Endothelial cell of umbilical vein (primary cell): ENCODE measurements around the gene ATP5PD. TPM values are rescaled to one million over a fixed set of nuclear protein-coding genes. Genes with fewer than 3 reads are reported as not detected.

ENCODE experiments used
- BruUV-seq: library from RNA; stranded (reverse); fragments of 400-500 nt; replicated peaks from 2 replicates; lab custom pipeline; 2021; lab: Mats Ljungman, UMichigan
- CTCF ChIA-PET: fragments of 300-600, 350-600 bp; sonication (Branson Sonifier 250); formaldehyde crosslinking; loops from one replicate; lab custom pipeline; 2021; ENCODE audit warnings: antibody characterized with exemption, inconsistent platforms; lab: Charles Lee
- POLR2A ChIA-PET: fragments of 300-600, 350-600 bp; sonication (Branson Sonifier 250); formaldehyde crosslinking; loops from one replicate; lab custom pipeline; 2021; ENCODE audit warnings: antibody characterized with exemption, inconsistent platforms; lab: Charles Lee
- DNase-seq: peaks from one replicate; pipeline ENCODE4 v3.0.0-alpha.2; 2011; ENCODE audit warnings: low read depth, low spot score
- FAIRE-seq: peaks from 2 replicates; lab custom pipeline; 2011; peaks lifted over from hg19 to GRCh38; lab: Jason Lieb, UNC
- H2AFZ ChIP-seq: 2 replicates; pipeline ENCODE4 v1.6.0; 2012; ENCODE audit warnings: low read depth, low read length, control low read depth, inconsistent platforms
- H3K27ac ChIP-seq: 2 replicates; pipeline ENCODE4 v1.5.1; 2011; ENCODE audit warnings: low read depth, mild to moderate bottlenecking, control low read depth, low read length, moderate library complexity; ENCODE audit not compliant: insufficient read depth
- H3K27me3 ChIP-seq, 2 experiments: 2 replicates each; pipeline versions ENCODE4 v1.6.0 to v1.6.1; 2011; ENCODE audit warnings: low read length in 2 of 2, mixed read lengths in 1 of 2; ENCODE audit not compliant: control insufficient read depth in 2 of 2, insufficient read depth in 2 of 2
- H3K36me3 ChIP-seq, 2 experiments: 2 replicates in 1 of 2; 3 replicates in 1 of 2; pipeline ENCODE4 v1.5.1; 2011; ENCODE audit warnings: low read length in 2 of 2, mild to moderate bottlenecking in 1 of 2, moderate library complexity in 1 of 2; ENCODE audit not compliant: control insufficient read depth in 2 of 2, insufficient read depth in 2 of 2; ENCODE audit errors: extremely low read depth in 1 of 2
- H3K4me1 ChIP-seq: 3 replicates; pipeline ENCODE4 v1.5.1; 2011; ENCODE audit warnings: mild to moderate bottlenecking, low read length; ENCODE audit not compliant: control insufficient read depth, insufficient read depth; ENCODE audit errors: extremely low read depth
- H3K4me2 ChIP-seq: 2 replicates; pipeline ENCODE4 v1.6.1; 2011; ENCODE audit warnings: low read length, control low read depth, mixed read lengths; ENCODE audit not compliant: insufficient read depth
- H3K4me3 ChIP-seq, 3 experiments: fragments of 200-600 bp in 1 of 3; sonication (generic), shearing (Covaris generic) in 1 of 3; replicated peaks in 1 of 3; 2 replicates each; pipeline ENCODE4 v1.5.1; 2011 to 2016; ENCODE audit warnings: control low read depth in 3 of 3, low read length in 3 of 3, mild to moderate bottlenecking in 2 of 3, inconsistent platforms in 1 of 3, low read depth in 1 of 3, moderate library complexity in 1 of 3; ENCODE audit not compliant: insufficient read depth in 1 of 3
- H3K79me2 ChIP-seq: 2 replicates; pipeline ENCODE4 v1.6.0; 2012; ENCODE audit warnings: low read length, inconsistent platforms; ENCODE audit not compliant: control insufficient read depth, insufficient read depth
- H3K9ac ChIP-seq: replicated peaks from 2 replicates; pipeline ENCODE3; 2011; ENCODE audit warnings: low read length, control low read depth; ENCODE audit not compliant: insufficient read depth; ENCODE audit errors: extremely low read depth
- H3K9me1 ChIP-seq: replicated peaks from 3 replicates; pipeline ENCODE4 v1.6.0; 2011; ENCODE audit warnings: mild to moderate bottlenecking, low read length; ENCODE audit not compliant: control insufficient read depth, insufficient read depth; ENCODE audit errors: extremely low read depth
- H3K9me3 ChIP-seq: replicated peaks from 2 replicates; pipeline ENCODE4 v1.5.1; 2012; ENCODE audit warnings: low read length, inconsistent platforms; ENCODE audit not compliant: control insufficient read depth, insufficient read depth
- H4K20me1 ChIP-seq: replicated peaks from 2 replicates; pipeline ENCODE3; 2011; ENCODE audit warnings: mild to moderate bottlenecking, low read length; ENCODE audit not compliant: control insufficient read depth, insufficient read depth; ENCODE audit errors: extremely low read depth
- EZH2 ChIP-seq: IDR thresholded peaks from 2 replicates; pipeline ENCODE4 v1.6.1; 2012; ENCODE audit warnings: borderline replicate concordance, low read depth, mild to moderate bottlenecking, moderate library complexity, low read length, inconsistent platforms; ENCODE audit not compliant: severe bottlenecking
- FOS ChIP-seq: IDR thresholded peaks from 2 replicates; pipeline ENCODE4 v1.6.1; 2011; ENCODE audit warnings: mild to moderate bottlenecking, low read length, moderate library complexity, borderline replicate concordance; ENCODE audit not compliant: insufficient read depth
- GATA2 ChIP-seq: IDR thresholded peaks from 2 replicates; pipeline ENCODE4 v1.7.0; 2011; ENCODE audit warnings: low read depth, mild to moderate bottlenecking, moderate library complexity, mixed read lengths, low read length; ENCODE audit not compliant: insufficient read length, insufficient read depth
- JUN ChIP-seq: IDR thresholded peaks from 2 replicates; pipeline ENCODE4 v1.6.1; 2011; ENCODE audit warnings: borderline replicate concordance, low read depth; ENCODE audit not compliant: insufficient read length, insufficient read depth
- MYC ChIP-seq: IDR thresholded peaks from one replicate; pipeline ENCODE4 v1.6.1; 2011; ENCODE audit warnings: mild to moderate bottlenecking, low read depth, low read length
- POLR2A ChIP-seq: IDR thresholded peaks from 2 replicates; pipeline ENCODE4 v1.6.1; 2012; ENCODE audit warnings: low read depth, mild to moderate bottlenecking, control low read depth, low read length
- POLR2AphosphoS5 ChIP-seq: IDR thresholded peaks from 2 replicates; pipeline ENCODE4 v1.6.1; 2012; ENCODE audit warnings: low read depth, mild to moderate bottlenecking, control low read depth, low read length, moderate library complexity; ENCODE audit not compliant: insufficient read depth
- dilution Hi-C: fragments of 300-500 bp; cut with MboI; formaldehyde crosslinking; loops from one replicate; pipeline ENCODE4 v1.15.0; 2019; ENCODE audit warnings: low sequenced_read_pairs; ENCODE audit not compliant: extremely low pct_ligation_motif_present
- intact Hi-C: fragments of 100-400 bp; cut with micrococcal nuclease; formaldehyde crosslinking; loops from one replicate; pipeline ENCODE4 v1.10.0; 2022
- polyA plus RNA-seq, 4 experiments: library from polyadenylated mRNA; depleted of rRNA in 3 of 4; stranded (reverse) in 3 of 4; unstranded in 1 of 4; fragments of >200 nt; gene quantifications; 2 replicates each; pipeline versions ENCODE4 v1.2.1 to v1.2.3, GENCODE V29; 2011 to 2012; ENCODE audit warnings: missing spikeins in 1 of 4
- total RNA-seq: library from RNA; stranded (reverse); gene quantifications from 2 replicates; pipeline ENCODE4 v1.2.3, GENCODE V29; 2021
- TF ChIP-seq, protein P1 (sequence below): IDR thresholded peaks from 2 replicates; pipeline ENCODE4 v1.6.1; 2011; ENCODE audit not compliant: insufficient read depth, insufficient read length
- TF ChIP-seq, protein P2 (sequence below), 2 donors: IDR thresholded peaks; 1 replicate in 1 of 2; 2 replicates in 1 of 2; pipeline ENCODE4 v1.5.1; 2011; ENCODE audit warnings: low read length in 2 of 2, mild to moderate bottlenecking in 2 of 2, moderate library complexity in 2 of 2, control low read depth in 1 of 2, inconsistent platforms in 1 of 2, low read depth in 1 of 2; ENCODE audit not compliant: insufficient read depth in 1 of 2; ENCODE audit errors: extremely low read depth in 1 of 2

The ATP5PD gene
- total and polyA plus RNA-seq, 2 donors (not counting 3 experiments of a cell fraction or from before 2014, with no cell fraction given), result 182 to 200 TPM

DNA sequence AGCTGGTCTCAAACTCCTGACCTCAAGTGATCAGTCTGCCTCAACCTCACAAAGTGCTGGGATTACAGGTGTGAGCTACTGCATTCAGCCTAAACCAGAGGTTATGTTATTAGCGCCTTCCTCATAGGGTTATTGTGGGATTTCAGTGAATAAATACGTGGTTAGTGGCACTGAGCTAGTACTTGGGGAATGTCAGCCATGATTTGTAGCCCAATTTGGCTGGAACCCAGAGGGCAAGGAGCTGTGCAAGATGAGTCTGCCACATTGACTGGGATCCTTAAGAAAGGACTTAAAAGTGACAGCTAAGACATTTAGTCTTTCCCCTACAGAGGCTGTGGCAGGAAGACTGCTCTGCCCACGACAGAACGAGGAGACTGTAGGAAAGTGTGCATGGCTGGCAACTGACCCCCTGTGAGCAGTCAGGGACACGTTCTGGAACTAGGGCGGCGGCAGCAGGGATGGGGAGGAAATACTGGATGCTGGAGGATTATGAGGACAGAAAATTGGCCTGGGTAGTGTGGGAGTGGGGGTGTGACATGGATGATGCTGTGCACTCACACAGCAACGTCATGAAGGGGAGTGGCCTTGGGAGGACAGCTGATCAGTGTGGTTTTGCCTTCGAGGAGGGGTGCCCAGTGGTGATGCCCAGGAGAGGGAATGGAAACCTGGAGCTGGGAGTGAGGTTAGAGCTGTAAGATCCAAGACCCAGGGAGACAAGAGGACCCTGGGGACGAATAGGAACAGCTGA, 14.6 kb downstream of the ATP5PD start:
- intact Hi-C loops, result loop anchor here (2.0 kb wide), 1 partner anchor 49 kb away; no protein-coding TSS in a partner anchor
- Histone ChIP-seq H3K79me2 (no peaks in the 10 kb centered on the region), H3K4me1 (peaks cover 20% of the 10 kb centered on the region), H3K27ac (no peak overlapping the region), H3K36me3 (no peaks in the 10 kb centered on the region), H2AFZ (peak overlapping the region; percentile 71), H3K27me3 (peaks cover 0 to 2% of the 10 kb centered on the region in 2 experiments), H3K4me3 (peak overlapping the region in 1 of 3 experiments; percentile 6), H3K9ac (no peak overlapping the region), H3K9me3 (no peaks in the 10 kb centered on the region), H3K9me1 (no peaks in the 10 kb centered on the region), H3K4me2 (peak overlapping the region; percentile 2), H4K20me1 (no peaks in the 10 kb centered on the region)
- TF ChIP-seq, protein P1, sequence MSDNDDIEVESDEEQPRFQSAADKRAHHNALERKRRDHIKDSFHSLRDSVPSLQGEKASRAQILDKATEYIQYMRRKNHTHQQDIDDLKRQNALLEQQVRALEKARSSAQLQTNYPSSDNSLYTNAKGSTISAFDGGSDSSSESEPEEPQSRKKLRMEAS, result no peak
- TF ChIP-seq MYC (no peak), GATA2 (no peak), POLR2AphosphoS5 (no peak), POLR2A (no peak), FOS (no peak), JUN (no peak), EZH2 (no peak)
- TF ChIP-seq, protein P2, sequence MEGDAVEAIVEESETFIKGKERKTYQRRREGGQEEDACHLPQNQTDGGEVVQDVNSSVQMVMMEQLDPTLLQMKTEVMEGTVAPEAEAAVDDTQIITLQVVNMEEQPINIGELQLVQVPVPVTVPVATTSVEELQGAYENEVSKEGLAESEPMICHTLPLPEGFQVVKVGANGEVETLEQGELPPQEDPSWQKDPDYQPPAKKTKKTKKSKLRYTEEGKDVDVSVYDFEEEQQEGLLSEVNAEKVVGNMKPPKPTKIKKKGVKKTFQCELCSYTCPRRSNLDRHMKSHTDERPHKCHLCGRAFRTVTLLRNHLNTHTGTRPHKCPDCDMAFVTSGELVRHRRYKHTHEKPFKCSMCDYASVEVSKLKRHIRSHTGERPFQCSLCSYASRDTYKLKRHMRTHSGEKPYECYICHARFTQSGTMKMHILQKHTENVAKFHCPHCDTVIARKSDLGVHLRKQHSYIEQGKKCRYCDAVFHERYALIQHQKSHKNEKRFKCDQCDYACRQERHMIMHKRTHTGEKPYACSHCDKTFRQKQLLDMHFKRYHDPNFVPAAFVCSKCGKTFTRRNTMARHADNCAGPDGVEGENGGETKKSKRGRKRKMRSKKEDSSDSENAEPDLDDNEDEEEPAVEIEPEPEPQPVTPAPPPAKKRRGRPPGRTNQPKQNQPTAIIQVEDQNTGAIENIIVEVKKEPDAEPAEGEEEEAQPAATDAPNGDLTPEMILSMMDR (IDR thresholded peaks at IDR 0.05; ENCODE audit: extremely low read depth in 1 of 2, insufficient read depth in 1 of 2, low read depth in 1 of 2, low read length in 2 of 2), result no peak
- dilution Hi-C loops, result no loop called here
- BruUV-seq, result no TSS peak
- peak; percentile 70 for FAIRE-seq
- DNase-seq, result peak; percentile 43
- ChIA-PET CTCF (interaction anchor here (1.0 to 2.1 kb wide), 8 partner anchors 20 to 169 kb away, joined by 3 to 21 read pairs (median 4); partner anchors contain the start of genes HID1 and MRPL58), POLR2A (interaction anchor here (0.8 kb wide), 1 partner anchor 78 kb away, joined by 7 read pairs; no protein-coding TSS in a partner anchor)
